Activated T-cell treated with anti-CD3 and anti-CD28 coated beads, Interleukin-2, amount 50 U/mL, for 24 hours (primary cell): ENCODE results near the gene TKT.
"Not testable (repeated sequence)": the region's sequence is repeated elsewhere in the genome, so short reads cannot be mapped to it uniquely, and the experiment has no call there.

ENCODE experiments used
- DNase-seq: peaks from one replicate; pipeline ENCODE4 v3.0.0-alpha.2; 2020
- H3K27ac Mint-ChIP-seq: 2 replicates; pipeline ENCODE4 v1.8.0; 2020; ENCODE audit warnings: mild to moderate bottlenecking, mixed read lengths
- H3K27me3 Mint-ChIP-seq: 2 replicates; pipeline ENCODE4 v1.8.0; 2020; ENCODE audit warnings: mixed read lengths
- H3K36me3 Mint-ChIP-seq: 2 replicates; pipeline ENCODE4 v1.8.0; 2020; ENCODE audit warnings: low read depth, mixed read lengths
- H3K4me1 Mint-ChIP-seq: 2 replicates; pipeline ENCODE4 v1.8.0; 2020; ENCODE audit warnings: low read depth, mixed read lengths
- H3K4me3 Mint-ChIP-seq: 2 replicates; pipeline ENCODE4 v1.8.0; 2020; ENCODE audit warnings: mild to moderate bottlenecking, moderate library complexity, mixed read lengths
- H3K9me3 Mint-ChIP-seq: 2 replicates; pipeline ENCODE4 v1.8.0; 2020; ENCODE audit warnings: mixed read lengths

Gene TKT

DNA sequence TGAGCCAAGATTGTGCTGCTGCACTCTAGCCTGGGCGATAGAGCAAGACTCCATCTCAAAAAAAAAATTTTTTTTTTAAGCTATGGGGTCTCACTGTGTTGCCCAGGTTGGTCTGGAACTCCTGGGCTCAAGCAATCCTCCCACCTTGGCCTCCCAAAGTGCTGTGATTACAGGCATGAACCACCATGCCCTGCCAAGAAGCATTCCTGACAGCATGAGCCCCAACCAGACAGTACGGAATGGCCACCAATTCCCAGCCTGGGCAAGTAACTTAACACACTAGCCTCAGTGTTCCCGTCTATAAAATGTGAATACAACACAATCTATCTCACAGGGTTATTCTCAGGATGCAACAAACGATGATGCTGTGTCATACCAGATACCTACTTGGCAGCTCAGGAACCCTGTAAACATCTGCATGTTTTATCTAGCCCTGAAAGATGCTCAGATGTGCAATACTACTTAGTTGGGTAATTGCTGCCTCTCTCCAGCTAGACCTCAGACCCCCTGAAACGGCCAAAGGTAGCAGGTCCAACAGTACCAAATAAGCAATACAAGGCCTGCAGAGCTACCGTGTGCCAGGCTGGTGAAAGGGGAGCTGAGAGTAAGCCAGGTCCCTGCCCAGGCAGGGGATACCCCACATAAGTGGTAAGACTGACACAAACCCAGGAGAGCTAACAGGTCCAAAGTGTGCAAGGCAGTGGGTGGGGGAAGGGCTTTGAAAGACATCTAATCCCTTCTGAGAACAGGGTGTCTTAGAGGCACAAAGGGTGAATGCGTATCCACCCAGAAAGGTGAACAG is 1.9 kb downstream of the TKT start:
- H3K4me3 Mint-ChIP-seq = peak overlapping the region; percentile 93
- no peaks in the 10 kb centered on the region for H3K9me3 Mint-ChIP-seq
- H3K4me1 Mint-ChIP-seq = peaks cover 52% of the 10 kb centered on the region
- peak overlapping the region; percentile 91 for H3K27ac Mint-ChIP-seq
- H3K36me3 Mint-ChIP-seq = peaks cover 50% of the 10 kb centered on the region
- no peaks in the 10 kb centered on the region for H3K27me3 Mint-ChIP-seq
- no peak for DNase-seq

GRCh38 chr3:53252947-53253322 is 2.9 kb downstream of the TKT start:
- Mint-ChIP-seq H3K4me1 (peaks cover 60% of the 10 kb centered on the region), H3K27ac (peak overlapping the region; percentile 60), H3K36me3 (peaks cover 58% of the 10 kb centered on the region), H3K4me3 (peak overlapping the region; percentile 93)
- DNase-seq, H3K9me3 Mint-ChIP-seq, H3K27me3 Mint-ChIP-seq: not testable (repeated sequence)

DNA sequence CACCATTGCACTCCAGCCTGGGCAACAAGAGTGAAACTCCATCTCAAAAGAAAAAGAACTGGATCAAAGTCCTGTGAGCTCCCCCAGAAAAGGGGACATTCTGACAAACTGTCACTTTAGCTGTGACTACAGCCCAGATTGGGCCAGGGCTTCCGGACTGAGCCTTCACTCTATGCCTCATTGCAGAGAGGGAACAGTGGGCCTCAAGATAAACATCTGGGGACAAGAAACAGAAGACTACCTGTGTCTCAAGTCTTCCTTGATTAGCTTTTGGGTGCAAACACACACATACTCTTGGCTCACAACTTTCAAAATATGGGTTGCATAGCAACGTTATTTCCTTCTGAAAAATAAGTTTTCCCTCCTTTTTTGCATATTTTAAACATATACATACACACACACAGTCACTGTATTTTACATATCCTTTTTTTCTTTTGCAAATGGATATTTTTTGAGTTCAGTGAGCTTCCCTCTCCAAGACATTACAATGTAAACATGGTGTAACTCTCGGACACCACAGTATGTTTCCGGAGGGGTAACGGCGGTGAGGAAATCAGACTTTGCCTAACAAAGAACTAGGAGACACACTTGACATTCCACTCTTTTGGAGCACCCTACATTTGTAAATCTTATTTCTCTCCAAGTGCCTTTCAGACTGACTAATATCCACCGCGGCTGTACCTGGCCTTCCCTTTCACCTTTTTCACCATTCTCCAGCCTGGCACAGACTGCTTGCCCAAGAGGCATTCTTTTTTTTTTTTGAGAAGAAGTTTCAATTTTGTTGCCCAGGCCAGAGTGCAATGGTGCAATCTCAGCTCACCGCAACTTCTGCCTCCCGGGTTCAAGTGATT is 3.5 kb downstream of the TKT start:
- peak overlapping the region; percentile 93 for H3K4me3 Mint-ChIP-seq
- H3K4me1 Mint-ChIP-seq = peaks cover 64% of the 10 kb centered on the region
- H3K27me3 Mint-ChIP-seq = no peaks in the 10 kb centered on the region
- H3K36me3 Mint-ChIP-seq = peaks cover 62% of the 10 kb centered on the region
- H3K27ac Mint-ChIP-seq = peak overlapping the region; percentile 52
- DNase-seq = no peak
- no peaks in the 10 kb centered on the region for H3K9me3 Mint-ChIP-seq

GRCh38 chr3:53250881-53251605 is 4.8 kb downstream of the TKT start:
- peaks cover 72% of the 10 kb centered on the region for H3K36me3 Mint-ChIP-seq
- no peaks in the 10 kb centered on the region for H3K27me3 Mint-ChIP-seq
- DNase-seq = no peak
- no peak overlapping the region for H3K4me3 Mint-ChIP-seq
- no peaks in the 10 kb centered on the region for H3K9me3 Mint-ChIP-seq
- H3K27ac Mint-ChIP-seq = no peak overlapping the region
- peaks cover 68% of the 10 kb centered on the region for H3K4me1 Mint-ChIP-seq

- Mint-ChIP-seq H3K4me1 (peaks cover 70% of the 10 kb centered on the region), H3K27me3 (no peaks in the 10 kb centered on the region), H3K27ac (no peak overlapping the region), H3K9me3 (no peaks in the 10 kb centered on the region), H3K36me3 (peaks cover 76% of the 10 kb centered on the region), H3K4me3 (no peak overlapping the region)
- no peak for DNase-seq
These were observed 5.4 kb downstream of the TKT start for GRCh38 chr3:53250453-53250852.

DNA sequence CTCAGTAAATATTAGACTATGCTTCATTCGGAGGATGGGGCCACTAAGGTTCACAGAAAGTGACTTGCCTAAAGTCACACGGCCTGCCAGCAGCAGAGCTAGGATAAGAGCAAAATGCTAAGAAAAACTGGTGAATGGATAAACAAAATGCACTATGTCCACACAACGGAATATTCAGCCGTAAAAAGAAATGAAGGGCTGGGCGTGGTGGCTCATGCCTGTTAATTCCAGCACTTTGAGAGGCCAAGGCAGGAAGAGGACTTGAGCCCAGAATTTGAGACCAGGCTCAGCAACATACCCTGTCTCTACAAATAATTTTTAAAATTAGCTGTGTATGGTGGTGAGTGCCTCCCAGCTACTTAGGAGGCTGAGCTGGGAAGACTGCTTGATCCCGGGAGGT is 7.7 kb downstream of the TKT start:
- DNase-seq = no peak
- Mint-ChIP-seq H3K4me1 (peaks cover 69% of the 10 kb centered on the region), H3K27me3 (no peaks in the 10 kb centered on the region), H3K36me3 (peaks cover 73% of the 10 kb centered on the region), H3K27ac (no peak overlapping the region), H3K9me3 (no peaks in the 10 kb centered on the region), H3K4me3 (no peak overlapping the region)

DNA sequence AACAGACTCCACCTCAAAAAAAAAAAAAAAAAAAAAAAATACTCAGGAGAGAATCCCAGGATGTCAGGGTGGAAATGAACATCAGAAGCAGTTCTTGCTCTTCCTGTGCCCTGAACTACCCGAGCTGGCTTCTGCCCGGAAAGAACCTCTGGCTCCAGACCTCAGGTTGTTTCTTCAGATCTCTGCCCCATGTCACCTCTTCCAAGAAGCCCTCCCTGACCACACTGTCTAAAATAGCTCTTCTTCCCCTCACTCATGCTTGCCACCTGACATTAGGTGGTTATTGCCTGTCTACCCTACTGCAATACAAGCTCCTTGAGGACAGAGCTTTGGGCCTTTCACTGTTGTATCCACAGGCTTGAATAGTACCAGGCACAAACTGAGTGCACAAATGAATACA is 8.2 kb downstream of the TKT start:
- Mint-ChIP-seq H3K36me3 (peaks cover 69% of the 10 kb centered on the region), H3K27me3 (no peaks in the 10 kb centered on the region), H3K4me3 (no peak overlapping the region), H3K27ac (no peak overlapping the region), H3K4me1 (peaks cover 65% of the 10 kb centered on the region), H3K9me3 (no peaks in the 10 kb centered on the region)
- no peak for DNase-seq

DNA sequence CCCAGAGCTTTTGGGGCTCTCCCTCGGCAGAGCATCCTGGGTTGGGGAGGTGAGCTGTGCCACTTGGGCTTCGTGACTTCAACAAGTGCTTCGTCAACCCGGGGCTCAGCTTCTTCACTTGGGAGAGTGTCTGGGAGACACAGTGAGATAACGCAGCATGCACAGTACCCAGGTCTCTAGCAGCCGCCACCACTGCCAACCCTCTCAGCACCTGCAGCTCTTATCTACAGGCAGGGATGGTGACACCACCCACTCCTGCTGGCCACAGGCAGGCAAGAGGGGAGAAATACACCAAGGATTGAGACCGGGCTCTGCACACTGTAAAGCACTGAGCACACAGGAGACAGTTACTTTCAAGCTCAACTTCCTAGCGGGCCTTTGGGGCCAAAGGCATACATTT is 11.6 kb downstream of the TKT start:
- no peak overlapping the region for H3K4me3 Mint-ChIP-seq
- no peak overlapping the region for H3K27ac Mint-ChIP-seq
- no peaks in the 10 kb centered on the region for H3K27me3 Mint-ChIP-seq
- peaks cover 79% of the 10 kb centered on the region for H3K36me3 Mint-ChIP-seq
- no peaks in the 10 kb centered on the region for H3K9me3 Mint-ChIP-seq
- no peak for DNase-seq
- H3K4me1 Mint-ChIP-seq = peaks cover 33% of the 10 kb centered on the region

DNA sequence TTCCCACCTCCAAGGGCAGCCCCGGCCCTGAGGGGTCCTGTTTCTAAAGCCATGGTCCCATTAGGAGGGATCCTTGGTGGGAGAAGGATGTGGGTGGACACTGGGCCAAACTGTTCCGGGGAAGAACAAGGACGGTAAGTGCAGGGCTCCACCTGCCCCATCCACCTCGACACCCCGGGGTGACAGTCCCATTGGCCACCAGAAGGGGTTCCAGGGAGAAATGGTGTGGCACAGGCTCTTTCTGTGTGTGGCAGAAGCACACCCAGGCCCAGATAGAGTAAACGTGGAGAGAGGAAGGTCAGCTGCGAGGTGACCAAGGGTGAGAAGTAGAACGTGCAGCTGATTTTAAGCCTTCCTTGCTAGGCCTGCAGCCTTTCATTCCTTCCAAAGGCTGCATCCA is 12.0 kb downstream of the TKT start:
- no peaks in the 10 kb centered on the region for H3K9me3 Mint-ChIP-seq
- H3K36me3 Mint-ChIP-seq = peaks cover 84% of the 10 kb centered on the region
- H3K27me3 Mint-ChIP-seq = no peaks in the 10 kb centered on the region
- no peak for DNase-seq
- no peak overlapping the region for H3K4me3 Mint-ChIP-seq
- H3K4me1 Mint-ChIP-seq = peaks cover 33% of the 10 kb centered on the region
- H3K27ac Mint-ChIP-seq = peak overlapping the region; percentile 37

GRCh38 chr3:53243165-53243564 is 12.7 kb downstream of the TKT start:
- no peaks in the 10 kb centered on the region for H3K9me3 Mint-ChIP-seq
- H3K36me3 Mint-ChIP-seq = peaks cover 85% of the 10 kb centered on the region
- H3K27ac Mint-ChIP-seq = peak overlapping the region; percentile 37
- H3K27me3 Mint-ChIP-seq = no peaks in the 10 kb centered on the region
- no peak overlapping the region for H3K4me3 Mint-ChIP-seq
- DNase-seq = no peak
- peaks cover 27% of the 10 kb centered on the region for H3K4me1 Mint-ChIP-seq

GRCh38 chr3:53242642-53243041 is 13.2 kb downstream of the TKT start:
- Mint-ChIP-seq H3K27ac (no peak overlapping the region), H3K9me3 (no peaks in the 10 kb centered on the region), H3K4me1 (peaks cover 22% of the 10 kb centered on the region), H3K4me3 (no peak overlapping the region), H3K27me3 (no peaks in the 10 kb centered on the region), H3K36me3 (peaks cover 83% of the 10 kb centered on the region)
- DNase-seq = no peak

- no peak overlapping the region for H3K4me3 Mint-ChIP-seq
- DNase-seq = no peak
- H3K4me1 Mint-ChIP-seq = peaks cover 20% of the 10 kb centered on the region
- H3K27me3 Mint-ChIP-seq = no peaks in the 10 kb centered on the region
- H3K9me3 Mint-ChIP-seq = no peaks in the 10 kb centered on the region
- H3K36me3 Mint-ChIP-seq = peaks cover 86% of the 10 kb centered on the region
- peak overlapping the region; percentile 55 for H3K27ac Mint-ChIP-seq
These were observed 13.7 kb downstream of the TKT start for GRCh38 chr3:53242155-53242554.

GRCh38 chr3:53240989-53241972 is 14.5 kb downstream of the TKT start:
- H3K9me3 Mint-ChIP-seq = no peaks in the 10 kb centered on the region
- H3K27me3 Mint-ChIP-seq = no peaks in the 10 kb centered on the region
- H3K4me1 Mint-ChIP-seq = peaks cover 20% of the 10 kb centered on the region
- peaks cover 87% of the 10 kb centered on the region for H3K36me3 Mint-ChIP-seq
- no peak overlapping the region for H3K27ac Mint-ChIP-seq
- no peak overlapping the region for H3K4me3 Mint-ChIP-seq
- DNase-seq = no peak

- DNase-seq = no peak
- no peak overlapping the region for H3K27ac Mint-ChIP-seq
- no peaks in the 10 kb centered on the region for H3K27me3 Mint-ChIP-seq
- no peaks in the 10 kb centered on the region for H3K9me3 Mint-ChIP-seq
- H3K4me1 Mint-ChIP-seq = peaks cover 13% of the 10 kb centered on the region
- no peak overlapping the region for H3K4me3 Mint-ChIP-seq
- H3K36me3 Mint-ChIP-seq = peaks cover 93% of the 10 kb centered on the region
These were observed 16.0 kb downstream of the TKT start for GRCh38 chr3:53239800-53240199.
